ENCODE results near the gene HDDC3.
A peak's percentile ranks its signal among the peaks of the same experiment; 100 is the strongest.

Gene HDDC3

GRCh38 chr15:90889736-90890456 is 42.5 kb downstream of the HDDC3 start:
- no peak for DNase-seq

- no peak for DNase-seq
Measured at GRCh38 chr15:90889313-90889730, 43.0 kb downstream of the HDDC3 start.

DNA sequence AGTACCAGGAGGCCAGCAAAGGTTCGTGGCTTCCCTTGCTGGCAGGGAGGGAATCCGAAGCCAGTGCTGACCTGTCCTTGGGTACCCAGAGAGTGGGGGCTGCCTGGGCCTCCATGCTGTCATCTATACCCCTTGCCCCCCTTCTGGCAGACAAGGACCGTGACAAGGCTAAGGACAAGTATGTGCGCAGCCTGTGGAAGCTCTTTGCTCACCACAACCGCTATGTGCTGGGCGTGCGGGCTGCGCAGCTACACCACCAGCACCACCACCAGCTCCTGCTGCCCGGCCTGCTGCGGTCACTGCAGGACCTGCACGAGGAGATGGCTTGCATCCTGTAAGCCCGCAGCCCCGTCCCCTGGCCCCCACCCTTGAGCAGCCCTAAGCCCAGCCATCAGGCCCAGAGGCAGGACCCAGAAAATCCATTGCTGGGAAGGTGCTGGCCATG is 45.3 kb downstream of the HDDC3 start:
- no peak for DNase-seq

GRCh38 chr15:90886291-90886614 is 46.1 kb downstream of the HDDC3 start:
- DNase-seq = no peak

DNA sequence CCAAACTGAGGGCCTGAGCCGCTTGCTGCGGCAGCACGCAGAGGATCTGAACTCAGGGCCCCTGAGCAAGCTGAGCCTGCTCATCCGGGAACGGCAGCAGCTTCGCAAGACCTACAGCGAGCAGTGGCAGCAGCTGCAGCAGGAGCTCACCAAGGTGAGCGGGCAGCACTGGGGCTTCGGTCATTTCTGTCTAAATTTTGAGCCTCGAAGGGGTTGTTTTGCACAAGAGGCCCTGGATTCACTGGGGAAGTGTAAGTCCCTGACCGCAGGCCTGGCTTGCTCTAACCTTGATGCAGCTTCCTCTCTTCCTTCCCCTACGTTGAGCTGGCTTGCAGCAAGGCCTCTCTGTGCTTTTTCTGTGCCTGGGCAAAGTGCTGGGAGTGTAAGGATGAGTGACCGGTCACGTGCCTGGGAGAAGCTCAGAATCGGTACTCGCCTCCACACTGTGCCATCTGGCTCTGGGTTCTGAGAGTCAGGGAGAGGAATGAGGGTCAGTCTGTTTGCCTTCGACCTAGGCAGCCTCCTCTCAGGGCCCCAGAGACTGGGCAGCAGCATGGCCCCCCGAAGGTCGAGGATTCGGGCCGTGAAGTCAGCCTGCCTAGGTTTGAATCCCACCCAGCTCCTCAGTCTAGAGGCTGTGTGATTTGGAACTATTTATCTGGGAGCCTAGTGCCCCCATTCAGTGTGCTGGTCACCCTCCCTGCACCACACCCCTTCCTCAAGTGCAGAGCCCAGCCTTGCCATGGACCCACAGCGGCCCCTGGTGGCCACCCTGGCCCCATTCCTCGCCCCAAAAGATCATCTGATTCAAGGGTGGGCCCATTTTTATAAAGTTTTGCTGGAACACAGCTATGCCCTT is 46.7 kb downstream of the HDDC3 start:
- peak; percentile 80 for DNase-seq

GRCh38 chr15:90884719-90885431 is 47.5 kb downstream of the HDDC3 start:
- no peak for DNase-seq

DNA sequence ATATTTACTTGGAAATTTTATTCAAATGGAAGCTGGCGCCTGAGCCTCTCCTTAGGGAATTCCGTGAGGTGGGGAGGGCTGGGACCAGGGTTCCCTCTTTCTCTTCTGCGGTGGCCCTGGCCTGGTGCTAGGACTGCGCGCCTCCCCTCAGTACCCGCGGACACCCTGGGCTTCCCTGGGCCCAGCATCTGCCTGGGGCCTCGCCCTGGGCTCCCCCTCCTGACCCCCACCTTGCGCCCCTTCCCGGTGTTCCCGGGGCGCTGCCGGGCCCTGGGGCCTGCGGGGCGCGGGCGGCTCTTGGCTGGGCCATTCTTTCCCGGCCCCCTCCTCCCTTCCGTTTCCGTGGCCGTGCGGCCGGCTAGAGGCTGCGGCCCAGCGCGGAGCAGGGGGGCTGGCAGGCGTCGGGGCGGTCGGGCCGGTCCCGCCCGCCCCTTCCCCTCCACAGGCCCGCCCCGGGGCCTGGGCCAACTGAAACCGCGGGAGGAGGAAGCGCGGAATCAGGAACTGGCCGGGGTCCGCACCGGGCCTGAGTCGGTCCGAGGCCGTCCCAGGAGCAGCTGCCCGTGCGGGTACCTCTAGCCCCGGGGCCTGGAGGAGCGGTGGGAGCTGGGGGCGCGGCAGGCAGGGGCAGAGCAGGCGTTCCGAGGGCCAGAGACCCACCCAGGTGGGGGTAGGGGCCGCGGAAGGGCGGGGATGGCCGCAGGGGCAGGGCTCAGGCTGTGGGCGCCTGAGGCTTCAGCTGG is 48.2 kb downstream of the HDDC3 start, which contains the start of gene FES:
Gene FES (plus strand): TSS at position 529 of the 743 bp plus-strand sequence. CDS start 542 bp downstream, outside the sequence.
- DNase-seq = no peak

- no peak for DNase-seq
Measured at GRCh38 chr15:90883526-90883975, 48.8 kb downstream of the HDDC3 start.

DNA sequence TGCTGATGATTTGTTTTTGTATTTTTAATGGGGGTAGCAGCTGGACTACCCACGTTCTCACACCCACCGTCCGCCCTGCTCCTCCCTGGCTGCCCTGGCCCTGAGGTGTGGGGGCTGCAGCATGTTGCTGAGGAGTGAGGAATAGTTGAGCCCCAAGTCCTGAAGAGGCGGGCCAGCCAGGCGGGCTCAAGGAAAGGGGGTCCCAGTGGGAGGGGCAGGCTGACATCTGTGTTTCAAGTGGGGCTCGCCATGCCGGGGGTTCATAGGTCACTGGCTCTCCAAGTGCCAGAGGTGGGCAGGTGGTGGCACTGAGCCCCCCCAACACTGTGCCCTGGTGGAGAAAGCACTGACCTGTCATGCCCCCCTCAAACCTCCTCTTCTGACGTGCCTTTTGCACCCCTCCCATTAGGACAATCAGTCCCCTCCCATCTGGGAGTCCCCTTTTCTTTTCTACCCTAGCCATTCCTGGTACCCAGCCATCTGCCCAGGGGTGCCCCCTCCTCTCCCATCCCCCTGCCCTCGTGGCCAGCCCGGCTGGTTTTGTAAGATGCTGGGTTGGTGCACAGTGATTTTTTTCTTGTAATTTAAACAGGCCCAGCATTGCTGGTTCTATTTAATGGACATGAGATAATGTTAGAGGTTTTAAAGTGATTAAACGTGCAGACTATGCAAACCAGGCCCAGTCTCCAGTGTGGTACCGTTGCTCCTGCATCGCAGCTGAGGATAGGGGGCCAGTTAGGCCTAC is 49.4 kb downstream of the HDDC3 start:
- no peak for DNase-seq

DNA sequence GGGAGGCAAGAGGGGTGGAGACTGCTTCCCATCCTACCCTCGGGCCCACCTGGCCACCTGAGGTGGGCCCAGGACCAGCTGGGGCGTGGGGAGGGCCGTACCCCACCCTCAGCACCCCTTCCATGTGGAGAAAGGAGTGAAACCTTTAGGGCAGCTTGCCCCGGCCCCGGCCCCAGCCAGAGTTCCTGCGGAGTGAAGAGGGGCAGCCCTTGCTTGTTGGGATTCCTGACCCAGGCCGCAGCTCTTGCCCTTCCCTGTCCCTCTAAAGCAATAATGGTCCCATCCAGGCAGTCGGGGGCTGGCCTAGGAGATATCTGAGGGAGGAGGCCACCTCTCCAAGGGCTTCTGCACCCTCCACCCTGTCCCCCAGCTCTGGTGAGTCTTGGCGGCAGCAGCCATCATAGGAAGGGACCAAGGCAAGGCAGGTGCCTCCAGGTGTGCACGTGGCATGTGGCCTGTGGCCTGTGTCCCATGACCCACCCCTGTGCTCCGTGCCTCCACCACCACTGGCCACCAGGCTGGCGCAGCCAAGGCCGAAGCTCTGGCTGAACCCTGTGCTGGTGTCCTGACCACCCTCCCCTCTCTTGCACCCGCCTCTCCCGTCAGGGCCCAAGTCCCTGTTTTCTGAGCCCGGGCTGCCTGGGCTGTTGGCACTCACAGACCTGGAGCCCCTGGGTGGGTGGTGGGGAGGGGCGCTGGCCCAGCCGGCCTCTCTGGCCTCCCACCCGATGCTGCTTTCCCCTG is 50.2 kb downstream of the HDDC3 start:
- DNase-seq = no peak

GRCh38 chr15:90881181-90881977 is 51.0 kb downstream of the HDDC3 start:
- no peak for DNase-seq

DNA sequence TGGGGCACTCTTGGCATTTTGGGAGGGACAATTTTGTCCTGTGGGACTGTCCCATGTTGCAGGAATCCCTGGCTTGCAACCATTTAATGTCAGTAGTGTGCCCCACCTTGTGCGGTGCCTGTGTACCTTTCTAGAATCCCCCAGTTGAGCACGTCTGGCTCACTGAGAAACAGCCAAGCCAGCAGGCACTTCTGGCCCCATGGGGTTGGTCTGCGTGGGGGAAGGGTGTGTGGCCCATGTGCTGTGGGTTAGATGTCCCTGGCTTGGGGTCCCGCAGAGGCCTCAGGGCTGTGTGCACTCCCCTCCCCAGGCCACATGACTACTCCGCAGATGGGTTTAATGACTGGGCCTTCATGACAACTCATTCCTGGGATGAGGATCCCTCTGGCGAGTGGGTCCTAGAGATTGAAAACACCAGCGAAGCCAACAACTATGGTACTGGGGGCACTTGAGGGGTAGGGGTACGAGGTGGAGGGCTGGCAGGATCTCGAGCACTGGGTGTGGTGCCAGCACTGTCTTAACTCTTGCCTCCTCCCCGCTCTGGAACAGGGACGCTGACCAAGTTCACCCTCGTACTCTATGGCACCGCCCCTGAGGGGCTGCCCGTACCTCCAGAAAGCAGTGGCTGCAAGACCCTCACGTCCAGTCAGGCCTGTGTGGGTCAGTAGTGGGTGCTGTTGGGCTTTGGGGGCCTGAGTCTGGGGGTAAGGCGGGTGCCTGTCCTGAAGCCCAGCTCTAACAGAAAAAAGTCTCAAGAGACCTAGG is 51.8 kb downstream of the HDDC3 start:
- no peak for DNase-seq
